Measurements from ENCODE around the gene GPR37L1.

Gene GPR37L1

GRCh38 chr1:202161151-202162046, 38.7 kb downstream of the GPR37L1 start:
- H3K27ac ChIP-seq: no peak overlapping the region
- TF ChIP-seq CTCF (IDR thresholded peaks at IDR 0.05) (no peak), ZFX (IDR thresholded peaks at IDR 0.05; ENCODE audit: borderline replicate concordance) (no peak)

GRCh38 chr1:202162047-202162417, 39.3 kb downstream of the GPR37L1 start:
- no peak overlapping the region for H3K27ac ChIP-seq
- TF ChIP-seq ZFX (IDR thresholded peaks at IDR 0.05; ENCODE audit: borderline replicate concordance) (no peak), CTCF (IDR thresholded peaks at IDR 0.05) (no peak)

- TF ChIP-seq ZFX (IDR thresholded peaks at IDR 0.05; ENCODE audit: borderline replicate concordance): no peak
- TF ChIP-seq CTCF (IDR thresholded peaks at IDR 0.05): no peak
- no peak overlapping the region for H3K27ac ChIP-seq
Observed at GRCh38 chr1:202162418-202163280, 39.9 kb downstream of the GPR37L1 start.

GRCh38 chr1:202163281-202164270, 40.9 kb downstream of the GPR37L1 start:
- no peak overlapping the region for H3K27ac ChIP-seq
- TF ChIP-seq CTCF (IDR thresholded peaks at IDR 0.05) (no peak), ZFX (IDR thresholded peaks at IDR 0.05; ENCODE audit: borderline replicate concordance) (no peak)

GRCh38 chr1:202164271-202165037, 41.7 kb downstream of the GPR37L1 start:
- H3K27ac ChIP-seq: no peak overlapping the region
- TF ChIP-seq CTCF (IDR thresholded peaks at IDR 0.05) (no peak), ZFX (IDR thresholded peaks at IDR 0.05; ENCODE audit: borderline replicate concordance) (no peak)

GRCh38 chr1:202165267-202165941, 42.7 kb downstream of the GPR37L1 start:
- H3K27ac ChIP-seq: no peak overlapping the region
- TF ChIP-seq ZFX (IDR thresholded peaks at IDR 0.05; ENCODE audit: borderline replicate concordance) (no peak), CTCF (IDR thresholded peaks at IDR 0.05) (no peak)

Data from 22Rv1 (cell line).